ENCODE results near the gene NKX1-1.
"Not testable (repeated sequence)": the region's sequence is repeated elsewhere in the genome, so short reads cannot be mapped to it uniquely, and the experiment has no call there.

NKX1-1 gene

DNA sequence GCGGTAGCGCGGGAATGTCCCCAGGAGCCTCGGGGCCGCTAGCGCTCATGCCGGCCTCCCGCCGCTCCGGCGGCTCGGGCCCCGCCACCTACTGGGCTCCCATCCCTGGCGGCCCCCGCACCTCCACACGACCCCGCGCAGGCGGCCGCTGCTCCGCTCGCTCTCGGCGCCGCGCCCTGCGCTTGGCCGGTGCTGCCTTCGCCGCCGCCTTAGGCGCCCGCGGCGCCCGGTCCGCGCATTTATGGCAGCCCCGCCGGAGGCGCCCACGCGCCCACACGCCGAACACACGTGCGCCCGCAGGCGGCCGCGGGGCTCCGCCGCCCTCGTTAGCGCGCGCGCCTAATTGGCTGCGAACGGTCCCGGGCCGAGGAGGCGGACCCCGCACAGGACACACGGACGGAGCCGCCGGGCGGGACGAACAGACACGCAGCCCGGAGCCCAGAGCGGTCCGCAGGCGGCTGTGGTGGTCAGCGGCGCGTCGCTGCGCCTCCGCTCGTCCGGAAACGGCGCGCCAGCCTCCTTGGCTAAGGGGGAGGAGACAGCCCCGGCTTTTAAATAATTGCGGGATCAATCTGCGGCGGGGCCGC lies at the start of gene NKX1-1:
TSS of gene NKX1-1 (minus strand) at position 49 of the 587 bp plus-strand sequence. CDS start at position 49, 0 bp downstream.
- no peak for DNase-seq

DNA sequence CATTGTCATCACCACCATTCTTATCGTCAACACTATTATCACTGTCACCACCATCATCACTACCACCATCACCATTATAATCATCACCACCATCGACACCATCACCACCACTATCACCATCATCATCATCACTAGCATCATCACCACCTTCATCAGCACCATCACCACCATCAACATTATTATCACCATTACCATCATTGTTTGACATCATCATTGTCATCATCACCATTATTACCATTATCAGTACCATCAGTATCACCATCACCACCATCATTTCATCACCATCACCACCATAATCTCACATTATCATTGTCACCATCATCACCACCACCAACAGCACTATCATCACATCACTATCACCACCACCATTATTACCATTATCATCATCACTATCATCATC lies 47.5 kb upstream of the NKX1-1 start:
- DNase-seq = no peak

- no peak for DNase-seq
Measured at GRCh38 chr4:1452431-1453051, 46.3 kb upstream of the NKX1-1 start.

DNA sequence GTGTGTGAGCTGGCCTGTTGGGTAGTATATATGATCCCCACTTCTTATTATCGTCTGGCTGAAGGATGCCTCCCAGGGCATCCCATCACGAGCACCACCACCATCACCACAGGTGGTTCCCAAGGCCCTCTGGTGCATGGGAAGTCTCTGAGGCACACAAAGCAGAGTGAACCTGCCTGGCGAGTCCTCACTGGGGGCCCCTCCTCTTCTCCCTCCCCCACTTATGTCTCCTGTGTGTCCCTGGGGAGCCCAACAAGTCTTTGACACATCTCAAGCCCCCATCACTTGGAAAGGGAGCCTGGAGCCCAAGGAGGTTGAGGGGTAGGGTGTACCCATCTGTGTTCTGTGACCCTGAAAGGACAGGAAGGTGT lies 45.5 kb upstream of the NKX1-1 start:
- no peak for DNase-seq

DNA sequence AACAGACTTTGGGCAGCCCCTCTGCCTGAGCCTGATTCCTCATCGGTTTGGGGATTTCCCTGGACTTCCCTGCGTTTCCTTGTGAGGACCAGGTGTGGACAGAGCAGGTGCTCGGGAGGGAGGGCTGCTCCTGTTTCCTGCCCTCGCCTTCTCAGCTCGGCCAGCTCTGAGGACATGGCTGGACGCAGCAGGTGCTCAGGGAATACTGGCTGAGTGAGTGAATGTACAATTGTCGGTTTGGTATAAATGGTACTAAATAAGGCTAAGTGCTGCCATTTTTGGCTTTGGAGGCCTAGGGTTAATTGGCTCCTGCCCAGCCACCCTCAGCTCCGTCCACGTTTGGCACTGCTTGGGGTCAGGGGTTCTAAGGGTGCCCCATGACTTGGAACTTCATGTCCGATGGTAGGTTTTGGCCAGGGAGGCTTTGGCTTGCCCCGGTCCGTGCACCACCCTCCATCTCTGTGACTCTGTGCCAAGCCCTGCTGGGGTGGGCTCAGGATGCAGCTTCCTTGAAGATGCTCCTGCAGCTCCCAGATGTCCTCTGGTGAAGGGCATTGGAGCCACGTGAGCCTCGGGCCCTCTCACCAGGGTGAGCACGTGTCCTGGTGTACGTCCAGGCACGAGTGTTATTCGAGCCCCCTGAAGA lies 45.0 kb upstream of the NKX1-1 start:
- DNase-seq = no peak

DNA sequence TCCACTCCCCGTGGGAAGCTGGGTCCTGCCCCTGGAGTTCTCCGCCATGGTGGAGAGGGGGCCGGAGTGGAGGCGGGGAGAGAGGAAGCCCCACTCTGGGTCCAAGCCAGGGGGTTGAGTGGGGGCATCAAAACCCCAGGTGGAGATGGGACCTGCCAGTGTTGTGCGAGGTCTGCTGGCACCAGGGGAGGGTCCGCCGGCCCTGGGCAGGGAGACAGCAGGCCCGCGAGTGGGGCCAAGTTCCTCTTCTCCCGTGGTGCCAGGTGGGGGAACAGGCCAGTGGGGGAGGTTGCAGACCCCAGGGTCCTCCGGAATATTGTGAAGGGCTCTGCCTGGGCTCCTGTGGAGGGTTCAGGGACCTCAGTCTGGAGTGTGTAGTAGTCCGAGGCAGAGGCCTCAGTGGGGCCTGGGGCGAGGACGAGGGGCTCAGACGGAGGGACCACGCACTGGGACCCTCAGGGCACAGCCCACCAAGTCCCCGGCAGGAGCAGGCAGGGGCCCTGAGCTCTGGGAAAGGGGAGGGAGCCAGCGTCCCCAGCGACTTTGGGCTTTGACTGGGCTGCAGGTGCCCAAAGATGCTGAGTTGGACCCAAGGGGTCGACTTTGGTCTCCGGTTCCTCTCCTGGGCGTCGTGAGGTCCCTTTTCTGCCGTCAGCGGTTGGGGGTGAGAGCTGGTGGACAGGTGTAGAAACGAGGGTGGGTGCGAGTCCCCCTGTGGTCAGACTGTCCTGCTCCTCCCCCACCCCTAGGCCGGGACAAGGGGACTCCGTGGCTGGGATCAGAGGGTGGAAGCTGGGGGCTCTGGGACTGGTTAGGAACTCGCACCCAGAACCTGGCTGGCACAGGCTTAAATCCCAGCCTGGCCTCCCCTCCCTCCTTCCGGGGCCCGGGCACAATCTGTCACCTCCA lies 43.8 kb upstream of the NKX1-1 start:
- no peak for DNase-seq

DNA sequence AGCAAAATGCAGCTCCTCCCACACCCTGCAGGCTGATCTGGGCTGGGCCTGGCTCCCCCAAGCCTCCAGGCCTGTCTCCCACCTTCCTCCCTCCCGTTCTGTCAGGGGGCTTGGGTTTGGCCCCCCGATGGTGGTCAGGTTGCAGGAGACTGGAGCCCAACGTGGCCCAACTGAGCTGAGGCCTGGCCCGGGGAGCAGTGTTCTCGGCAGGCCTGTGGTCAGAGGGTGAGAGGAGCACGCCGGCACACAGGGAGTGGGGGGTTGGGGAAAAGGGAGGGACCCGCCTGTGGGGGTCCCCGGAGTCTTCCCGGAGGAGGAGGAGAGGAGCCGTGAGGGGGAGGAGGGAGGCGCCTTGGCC lies 43.2 kb upstream of the NKX1-1 start:
- DNase-seq = no peak

- DNase-seq = no peak
Measured at GRCh38 chr4:1448589-1449420, 42.6 kb upstream of the NKX1-1 start.

DNA sequence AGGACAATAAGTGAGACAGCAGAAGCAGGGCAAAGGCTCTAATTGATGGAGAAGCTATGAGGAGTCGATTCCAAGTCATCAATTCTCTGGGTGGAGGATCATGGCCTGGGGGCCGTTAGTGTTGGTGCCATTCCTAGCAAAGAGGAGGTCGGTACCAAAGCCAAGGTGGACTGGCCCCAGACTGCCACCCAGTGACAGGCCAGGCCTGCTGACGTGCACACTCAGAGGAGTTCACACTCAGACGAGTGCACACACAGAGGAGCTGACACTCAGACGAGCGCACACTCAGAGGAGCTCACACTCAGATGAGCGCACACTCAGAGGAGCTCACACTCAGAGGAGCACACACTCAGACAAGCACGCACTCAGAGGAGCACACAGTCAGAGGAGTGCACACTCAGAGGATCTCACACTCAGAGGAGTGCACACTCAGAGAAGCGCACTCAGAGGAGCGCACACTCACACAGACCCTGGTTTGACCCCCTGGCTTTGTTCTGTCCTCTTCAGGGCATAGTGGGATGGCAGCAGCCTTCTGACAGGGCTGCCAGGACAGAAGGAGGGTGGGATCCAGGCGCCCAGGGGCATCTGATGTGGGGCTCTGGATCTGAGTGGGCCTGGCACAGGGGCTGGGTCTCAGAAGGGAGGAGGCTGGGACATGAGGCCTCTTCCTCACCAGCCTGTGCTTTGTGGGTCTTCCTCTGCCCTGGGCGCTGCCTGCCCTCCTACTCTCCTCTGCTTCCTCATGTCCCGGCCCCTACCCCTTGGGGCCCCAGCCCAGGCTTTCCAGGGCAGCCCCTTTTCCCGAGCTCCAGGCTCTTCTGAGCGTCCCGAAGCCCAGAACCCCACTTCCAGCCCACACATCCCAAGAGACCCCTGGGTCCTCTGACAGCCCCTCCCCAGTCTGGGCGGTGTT lies 41.7 kb upstream of the NKX1-1 start:
- DNase-seq = no peak

- no peak for DNase-seq
Measured at GRCh38 chr4:1446502-1447386, 40.5 kb upstream of the NKX1-1 start.

DNA sequence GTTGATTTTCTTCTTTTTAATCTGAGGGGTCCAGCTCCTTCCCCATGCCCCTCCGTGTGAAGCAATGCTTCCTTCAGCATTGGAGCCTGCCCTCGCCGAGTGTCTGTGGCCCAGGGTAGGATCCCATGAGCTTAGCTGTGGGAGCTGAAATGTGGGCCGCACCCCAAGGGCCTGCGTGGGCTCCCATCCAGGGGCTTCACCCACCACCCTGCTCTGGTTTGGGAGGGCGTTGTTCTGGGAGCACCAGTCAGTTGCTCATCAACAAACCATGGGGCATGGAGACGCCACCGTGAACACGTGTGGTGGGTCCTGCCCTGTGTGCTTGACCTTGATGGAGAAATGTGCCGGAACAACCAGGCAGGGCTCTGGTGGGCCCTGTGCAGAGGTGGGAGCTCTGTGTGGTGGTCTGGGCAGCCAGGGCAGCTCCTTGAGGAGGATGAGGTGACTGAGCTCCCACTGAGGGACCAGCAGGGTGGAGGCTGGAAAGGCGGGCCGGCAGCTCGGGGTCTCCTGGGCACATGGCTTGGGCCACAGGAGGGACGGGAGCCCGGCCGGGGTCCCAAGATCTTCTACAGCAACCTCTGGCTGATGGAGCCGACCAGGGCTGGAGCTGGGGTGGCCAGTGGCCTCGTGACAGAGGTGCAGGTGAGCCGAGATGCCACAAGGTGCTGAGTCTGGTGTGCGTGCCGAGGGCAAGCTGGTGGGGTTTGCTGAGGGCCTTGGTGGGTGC lies 39.6 kb upstream of the NKX1-1 start:
- DNase-seq = no peak

GRCh38 chr4:1443688-1444172 lies 37.5 kb upstream of the NKX1-1 start:
- not testable (repeated sequence) for DNase-seq

DNA sequence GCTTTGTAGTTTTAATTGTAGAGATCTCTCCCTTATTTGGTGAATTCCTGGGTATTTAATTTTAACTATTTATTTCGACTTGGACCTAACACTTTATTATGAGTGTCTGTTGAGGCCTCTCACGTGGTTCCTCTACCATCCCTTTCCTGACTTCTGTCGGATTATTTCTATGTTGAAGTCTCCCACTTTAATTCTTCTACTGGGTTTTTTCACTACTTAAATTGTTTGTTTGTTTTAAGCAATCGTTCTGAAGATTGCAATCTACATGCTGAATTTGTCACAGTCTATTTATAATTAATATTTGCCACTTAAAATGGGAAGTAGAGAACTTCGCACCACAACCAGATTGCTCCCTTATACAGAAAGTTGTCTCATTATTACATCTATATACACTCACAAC lies 20.8 kb upstream of the NKX1-1 start:
- no peak for DNase-seq

DNA sequence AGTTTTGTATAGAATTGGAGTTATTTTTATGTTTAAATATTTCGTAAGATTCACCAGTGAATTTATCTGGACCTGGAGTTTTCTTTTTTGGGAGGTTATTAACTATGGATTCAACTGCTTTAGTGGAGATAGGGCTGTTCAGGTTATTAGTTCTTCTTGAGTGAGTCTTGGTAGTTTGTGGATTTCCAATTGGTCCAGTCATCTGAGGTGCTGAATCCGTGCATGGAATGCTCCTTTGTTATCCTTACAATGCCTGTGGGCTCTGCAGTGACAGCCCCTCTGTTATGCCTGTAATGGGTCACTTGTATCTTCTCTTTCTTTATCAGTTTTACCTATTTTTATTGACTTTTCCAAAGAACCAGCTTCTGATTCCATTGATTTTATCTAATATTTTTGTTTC lies 15.4 kb upstream of the NKX1-1 start:
- DNase-seq = no peak

DNA sequence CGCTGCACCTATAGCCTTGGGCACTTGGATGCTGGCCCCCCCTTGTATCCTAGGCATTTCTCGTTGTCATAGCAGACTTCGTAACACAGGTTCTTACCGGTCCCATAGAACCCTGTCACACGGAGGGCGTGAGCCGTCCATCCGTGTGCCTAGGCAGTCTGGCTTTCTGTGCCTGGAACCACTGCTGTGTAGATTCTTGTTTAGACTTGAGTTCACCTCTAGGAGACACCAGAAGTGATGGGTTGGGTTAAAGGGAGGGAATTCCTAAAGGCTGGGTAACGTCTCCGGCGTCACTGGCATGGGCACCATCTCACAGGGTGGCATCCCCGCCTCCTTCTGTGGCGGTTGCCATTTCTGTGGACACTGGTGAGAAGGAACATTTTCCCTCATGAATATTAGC lies 13.5 kb upstream of the NKX1-1 start:
- no peak for DNase-seq

DNA sequence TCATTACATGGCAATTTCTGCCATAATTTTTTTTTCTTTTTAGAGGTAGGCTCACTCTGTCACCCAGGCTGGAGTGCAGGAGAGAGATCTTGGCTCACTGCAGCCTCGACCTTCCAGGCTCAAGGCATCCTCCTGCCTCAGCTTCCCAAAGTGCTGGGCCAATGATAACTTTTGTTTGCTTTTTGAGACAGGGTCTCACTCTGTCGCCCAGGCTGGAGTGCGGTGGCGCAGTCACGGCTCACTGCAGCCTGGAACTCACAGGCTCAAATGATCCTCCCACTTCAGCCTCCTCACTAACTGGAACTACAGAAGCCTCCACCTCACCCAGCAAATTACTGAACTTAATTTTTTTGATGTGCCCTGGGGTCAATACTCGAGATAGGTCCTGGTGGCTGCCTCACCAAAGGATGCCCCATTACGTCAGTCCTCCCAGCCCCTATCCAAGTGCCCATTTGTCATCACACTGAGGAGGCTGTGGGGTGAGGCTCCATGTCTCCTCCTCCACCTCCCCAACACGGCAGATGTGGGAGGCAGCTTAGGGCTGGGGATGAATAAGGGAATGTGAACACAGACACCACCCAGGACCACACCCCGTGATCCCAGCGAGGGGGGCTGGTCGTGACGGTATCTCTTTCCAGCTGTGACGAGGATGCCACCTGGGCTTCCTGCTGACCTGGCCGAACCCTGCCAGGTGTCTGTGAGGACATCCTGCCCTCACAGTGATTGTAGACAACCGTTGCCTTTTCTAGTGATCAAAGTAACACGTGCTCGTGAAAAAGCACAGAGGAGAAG lies 12.4 kb upstream of the NKX1-1 start:
- DNase-seq = no peak

DNA sequence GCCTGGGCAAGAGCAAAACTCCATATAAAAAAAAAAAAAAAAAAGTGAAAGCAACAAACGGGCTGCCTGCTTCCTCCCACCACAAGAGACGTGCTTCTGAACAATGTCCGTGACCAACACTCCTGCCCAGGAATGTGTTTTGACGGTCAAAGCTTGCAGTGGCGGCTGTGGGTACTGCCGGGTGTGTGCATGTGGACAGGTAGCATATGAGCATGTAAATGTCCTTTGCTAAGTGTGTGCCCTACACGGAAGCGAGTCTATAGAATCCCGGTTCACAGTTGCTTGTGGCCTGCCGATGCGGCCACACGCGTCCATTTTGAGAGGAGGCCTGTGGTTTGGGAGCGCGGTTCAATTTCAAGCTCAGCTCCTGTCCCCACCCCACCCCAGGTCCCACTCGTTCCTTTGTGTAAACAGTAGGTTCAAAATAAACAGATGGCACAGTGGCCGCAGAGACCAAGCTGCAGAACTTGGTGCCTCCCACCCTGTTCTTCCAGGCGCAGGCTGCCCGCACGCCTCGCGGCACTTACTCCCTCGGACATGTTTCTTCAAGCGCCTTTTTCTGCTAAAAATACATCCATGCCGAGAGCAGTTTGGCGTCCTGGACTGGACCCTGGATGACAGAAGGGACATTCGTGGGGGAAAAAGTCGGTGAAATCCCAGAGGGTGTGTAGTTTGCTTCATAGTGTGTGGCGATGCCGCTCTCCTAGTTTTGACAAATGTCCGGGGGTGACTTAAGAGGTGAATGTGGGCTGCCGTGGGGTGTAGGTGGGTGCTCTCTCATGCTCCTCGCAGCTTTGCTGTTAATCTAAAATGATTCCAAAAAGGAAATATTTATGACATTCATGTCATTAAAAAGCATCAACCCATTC lies 11.5 kb upstream of the NKX1-1 start:
- DNase-seq = no peak

DNA sequence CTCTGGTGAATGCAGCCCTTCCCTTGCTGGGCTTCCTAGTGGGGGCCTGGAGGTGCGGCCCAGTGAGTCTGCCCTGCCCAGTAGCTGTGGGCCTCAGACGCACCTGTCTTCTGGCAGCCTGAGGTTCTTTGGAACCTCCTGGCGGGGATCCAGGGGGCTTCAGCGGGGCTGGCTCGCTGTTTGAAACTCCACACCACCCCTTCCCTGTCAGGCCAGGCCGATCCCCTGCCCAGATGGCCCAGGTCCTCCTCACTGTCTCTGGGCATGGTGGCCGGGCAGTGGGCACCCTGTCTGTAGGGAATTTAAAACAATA lies 10.7 kb upstream of the NKX1-1 start:
- DNase-seq = no peak
